ENCODE results near the gene HOXB2.
A peak's percentile ranks its signal among the peaks of the same experiment; 100 is the strongest.
"Not testable (repeated sequence)": the region's sequence is repeated elsewhere in the genome, so short reads cannot be mapped to it uniquely, and the experiment has no call there.

HOXB2 gene

GRCh38 chr17:48510761-48511604, 33.9 kb downstream of the HOXB2 start:
- peak; percentile 90 for DNase-seq

- DNase-seq, result no peak
These were observed 34.5 kb downstream of the HOXB2 start for GRCh38 chr17:48510381-48510760.

- not testable (repeated sequence) for DNase-seq
These were observed 35.2 kb downstream of the HOXB2 start for GRCh38 chr17:48509708-48510107.

- no peak for DNase-seq
These were observed 38.7 kb downstream of the HOXB2 start for GRCh38 chr17:48506246-48506645.

- DNase-seq, result peak; percentile 85
These were observed 39.1 kb downstream of the HOXB2 start for GRCh38 chr17:48505788-48506187.

GRCh38 chr17:48504953-48505352, 40.0 kb downstream of the HOXB2 start:
- DNase-seq, result no peak

GRCh38 chr17:48503747-48504146, 41.2 kb downstream of the HOXB2 start:
- peak; percentile 67 for DNase-seq

- no peak for DNase-seq
These were observed 42.0 kb downstream of the HOXB2 start for GRCh38 chr17:48502901-48503300.

GRCh38 chr17:48502312-48502711, 42.6 kb downstream of the HOXB2 start:
- no peak for DNase-seq

GRCh38 chr17:48500435-48501426, 44.2 kb downstream of the HOXB2 start:
- DNase-seq, result no peak

- DNase-seq, result no peak
These were observed 45.0 kb downstream of the HOXB2 start for GRCh38 chr17:48499735-48500434.

GRCh38 chr17:48499248-48499647, 45.7 kb downstream of the HOXB2 start:
- DNase-seq, result no peak

- DNase-seq, result peak; percentile 95
These were observed 46.6 kb downstream of the HOXB2 start for GRCh38 chr17:48498164-48498850.

- DNase-seq, result no peak
These were observed 47.8 kb downstream of the HOXB2 start for GRCh38 chr17:48497103-48497502.

GRCh38 chr17:48494335-48494734, 50.6 kb downstream of the HOXB2 start:
- no peak for DNase-seq

Measured in DMS79 treated with DMSO at 0.1 percent for 48 hours (cell line).